Activated CD4-positive, alpha-beta T cell treated with anti-CD3 and anti-CD28 coated beads, Interleukin-2, amount 50 U/mL, for 4 hours (primary cell): ENCODE results near the gene APBA2.
"Not testable (repeated sequence)": the region's sequence is repeated elsewhere in the genome, so short reads cannot be mapped to it uniquely, and the experiment has no call there.

Experiments used
- DNase-seq, 2 experiments: peaks; one replicate each; pipeline ENCODE4 v3.0.0-alpha.2; 2020

APBA2 gene

GRCh38 chr15:28885630-28886430, at the start of gene APBA2:
Gene APBA2, plus strand, starts transcription at chr15:28885974. Its CDS starts 167,911 bp downstream, at chr15:29053885.
- peak; percentile 27 to 38 for DNase-seq

DNA sequence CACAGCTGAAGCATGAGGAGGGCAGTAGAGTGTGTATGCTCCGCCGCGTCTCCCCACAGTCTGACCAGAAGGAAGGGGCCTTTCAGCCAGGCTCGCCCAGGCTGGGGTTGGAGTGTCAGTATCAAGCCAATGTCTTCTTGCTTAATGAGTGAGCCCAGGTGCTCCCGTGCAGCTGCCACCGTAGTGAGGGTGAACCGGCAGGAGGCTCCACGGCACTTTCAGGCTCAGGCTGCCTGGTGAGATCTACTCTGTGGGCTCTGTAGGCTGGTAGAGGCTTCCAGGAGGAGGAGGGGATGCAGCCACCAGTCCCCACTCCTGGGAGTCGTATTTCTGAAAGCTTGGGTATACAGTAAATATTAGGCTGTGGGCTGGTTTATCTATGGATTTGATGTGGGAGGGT, 45.5 kb upstream of the APBA2 start:
- not testable (repeated sequence) for DNase-seq

DNA sequence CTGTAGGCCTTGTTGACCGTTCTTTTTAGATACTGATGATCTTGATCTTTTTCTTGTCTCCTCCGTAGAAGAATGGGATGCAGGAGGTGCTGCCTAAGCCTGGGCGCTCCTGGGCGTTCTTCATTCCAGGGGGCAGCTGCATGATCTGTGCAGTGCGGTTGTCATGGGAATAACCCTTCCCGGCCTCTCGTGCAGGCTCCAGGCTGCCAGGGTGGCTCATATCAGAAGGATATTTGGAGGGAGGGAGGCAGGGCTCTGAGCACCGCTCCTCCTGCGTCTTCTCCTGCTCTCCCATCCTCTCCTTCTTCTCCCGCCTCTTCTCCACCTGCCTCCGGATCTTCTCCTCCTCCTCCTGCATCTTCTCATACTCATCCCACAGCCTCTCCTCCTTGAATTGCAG, 43.6 kb upstream of the APBA2 start:
- DNase-seq: not testable (repeated sequence)

DNA sequence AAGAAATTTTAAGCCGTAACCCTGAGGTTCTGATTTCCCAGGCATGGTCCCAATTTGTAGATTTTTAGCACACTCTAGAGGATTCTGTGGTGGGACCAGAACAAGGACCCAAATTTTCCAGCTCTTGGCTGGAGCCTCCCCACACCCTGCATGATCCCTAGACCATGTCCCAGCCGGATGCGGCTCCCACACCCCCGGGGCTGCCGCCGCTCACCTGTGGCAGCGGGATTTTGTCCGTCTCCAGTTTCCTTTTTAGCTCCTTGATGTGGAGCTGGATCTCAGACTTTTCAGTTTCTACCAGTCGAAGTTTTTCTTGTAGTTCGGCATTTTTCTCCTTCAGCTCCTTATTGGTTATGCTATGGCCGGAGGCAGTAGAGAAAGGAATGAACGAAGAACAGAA, 42.3 kb upstream of the APBA2 start:
- DNase-seq: not testable (repeated sequence)

- DNase-seq: not testable (repeated sequence)
Observed at GRCh38 chr15:28844147-28844546, 41.6 kb upstream of the APBA2 start.

- DNase-seq: not testable (repeated sequence)
Observed at GRCh38 chr15:28847247-28847646, 38.5 kb upstream of the APBA2 start.

- DNase-seq: not testable (repeated sequence)
Observed at GRCh38 chr15:28847959-28848358, 37.8 kb upstream of the APBA2 start.

DNA sequence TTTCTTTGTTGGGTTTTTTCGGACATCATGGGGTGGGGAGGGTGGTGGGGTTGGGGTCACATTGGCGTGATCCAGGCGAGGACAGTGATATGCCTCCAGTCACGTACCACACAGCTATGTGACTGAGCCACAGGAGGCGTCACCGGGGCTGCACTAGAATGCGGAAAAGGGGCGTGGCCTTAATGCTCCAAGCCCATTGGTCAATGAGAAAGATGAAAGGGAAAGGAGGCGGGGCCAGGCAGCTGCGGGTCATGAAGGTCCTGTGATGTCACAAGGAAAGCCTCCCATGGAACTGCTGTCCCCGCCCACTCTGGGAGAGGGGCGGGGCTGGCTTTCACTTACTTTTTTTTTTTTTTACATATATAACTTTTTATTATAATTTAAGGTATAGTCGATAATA, 37.3 kb upstream of the APBA2 start, which contains the start of gene GOLGA6L7:
Gene GOLGA6L7 (minus strand): TSS at position 124 of the 400 bp plus-strand sequence. CDS start 95 bp downstream, at position 29.
- not testable (repeated sequence) for DNase-seq

DNA sequence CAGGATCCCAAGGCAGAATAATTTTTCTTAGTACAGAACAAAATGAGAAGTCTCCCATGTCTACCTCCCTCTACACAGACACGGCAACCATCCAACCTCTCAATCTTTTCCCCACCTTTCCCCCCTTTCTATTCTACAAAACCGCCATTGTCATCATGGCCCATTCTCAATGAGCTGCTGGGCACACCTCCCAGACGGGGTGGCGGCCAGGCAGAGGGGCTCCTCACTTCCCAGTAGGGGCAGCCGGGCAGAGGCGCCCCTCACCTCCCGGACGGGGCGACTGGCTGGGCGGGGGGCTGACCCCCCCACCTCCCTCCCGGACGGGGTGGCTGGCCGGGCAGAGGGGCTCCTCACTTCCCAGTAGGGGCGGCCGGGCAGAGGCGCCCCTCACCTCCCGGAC, 36.5 kb upstream of the APBA2 start:
- DNase-seq: not testable (repeated sequence)

DNA sequence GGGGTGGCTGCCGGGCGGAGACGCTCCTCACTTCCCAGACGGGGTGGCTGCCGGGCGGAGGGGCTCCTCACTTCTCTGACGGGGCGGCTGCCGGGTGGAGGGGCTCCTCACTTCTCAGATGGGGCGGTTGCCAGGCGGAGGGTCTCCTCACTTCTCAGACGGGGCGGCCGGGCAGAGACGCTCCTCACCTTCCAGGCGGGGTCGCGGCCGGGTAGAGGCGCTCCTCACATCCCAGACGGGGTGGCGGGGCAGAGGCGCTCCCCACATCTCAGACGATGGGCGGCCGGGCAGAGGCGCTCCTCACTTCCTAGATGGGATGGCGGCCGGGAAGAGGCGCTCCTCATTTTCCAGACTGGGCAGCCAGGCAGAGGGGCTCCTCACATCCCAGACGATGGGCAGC, 36.0 kb upstream of the APBA2 start:
- DNase-seq: not testable (repeated sequence)

- DNase-seq: not testable (repeated sequence)
Observed at GRCh38 chr15:28853654-28854053, 32.1 kb upstream of the APBA2 start.

- not testable (repeated sequence) for DNase-seq
Observed at GRCh38 chr15:28854578-28854977, 31.2 kb upstream of the APBA2 start.

GRCh38 chr15:28861031-28861534, 24.7 kb upstream of the APBA2 start:
- no peak for DNase-seq

DNA sequence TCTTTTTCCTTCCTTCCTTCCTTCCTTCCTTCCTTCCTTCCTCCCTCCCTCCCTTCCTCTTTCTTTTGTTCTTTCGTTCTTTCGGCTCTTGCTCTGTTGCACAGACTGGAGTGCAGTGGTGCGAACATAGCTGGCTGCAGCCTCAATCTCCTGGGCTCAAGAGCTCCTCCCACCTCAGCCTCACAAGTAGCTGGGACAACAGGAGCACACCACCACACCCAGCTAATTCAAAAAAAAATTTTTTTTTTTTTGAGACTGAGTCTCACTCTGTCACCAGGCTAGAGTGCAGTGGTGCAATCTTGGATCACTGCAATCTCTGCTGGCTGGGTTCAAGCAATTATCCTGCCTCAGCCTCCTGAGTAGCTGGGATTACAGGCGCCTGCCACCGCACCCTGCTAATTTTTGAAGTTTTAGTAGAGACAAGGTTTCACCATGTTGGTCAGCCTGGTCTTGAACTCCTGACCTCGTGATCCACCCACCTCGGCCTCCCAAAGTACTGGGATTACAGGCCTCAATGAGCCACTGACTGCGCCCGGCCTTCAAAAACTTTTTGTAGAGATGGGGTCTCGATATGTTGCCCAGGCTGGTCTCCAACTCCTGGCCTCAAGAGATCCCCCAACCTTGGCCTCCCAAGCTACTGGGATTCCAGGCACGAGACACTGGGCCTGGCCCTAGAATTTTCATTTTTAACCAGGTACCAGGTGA, 24.0 kb upstream of the APBA2 start:
- not testable (repeated sequence) for DNase-seq

- no peak for DNase-seq
Observed at GRCh38 chr15:28868744-28869345, 16.9 kb upstream of the APBA2 start.

DNA sequence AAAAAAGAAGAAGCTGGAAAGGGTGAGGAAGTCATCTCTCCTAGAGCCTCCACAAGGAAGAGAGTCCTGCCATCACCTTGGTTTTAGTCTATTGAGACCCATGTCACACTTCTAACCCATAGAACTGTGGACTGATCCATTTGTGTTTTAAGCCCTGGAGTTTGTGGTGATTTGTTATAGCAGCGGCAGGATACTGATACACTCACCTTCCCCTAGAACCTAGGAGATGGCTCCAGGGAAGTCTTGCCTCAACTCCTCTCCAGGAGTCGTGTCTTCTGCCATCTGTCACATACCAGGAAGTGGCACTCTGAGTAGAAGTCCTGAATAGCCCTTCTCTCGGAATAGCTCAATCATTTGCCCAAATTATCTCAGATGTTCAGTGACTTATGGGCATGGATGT, 14.6 kb upstream of the APBA2 start:
- DNase-seq: no peak

GRCh38 chr15:28873006-28873405, 12.8 kb upstream of the APBA2 start:
- no peak for DNase-seq

DNA sequence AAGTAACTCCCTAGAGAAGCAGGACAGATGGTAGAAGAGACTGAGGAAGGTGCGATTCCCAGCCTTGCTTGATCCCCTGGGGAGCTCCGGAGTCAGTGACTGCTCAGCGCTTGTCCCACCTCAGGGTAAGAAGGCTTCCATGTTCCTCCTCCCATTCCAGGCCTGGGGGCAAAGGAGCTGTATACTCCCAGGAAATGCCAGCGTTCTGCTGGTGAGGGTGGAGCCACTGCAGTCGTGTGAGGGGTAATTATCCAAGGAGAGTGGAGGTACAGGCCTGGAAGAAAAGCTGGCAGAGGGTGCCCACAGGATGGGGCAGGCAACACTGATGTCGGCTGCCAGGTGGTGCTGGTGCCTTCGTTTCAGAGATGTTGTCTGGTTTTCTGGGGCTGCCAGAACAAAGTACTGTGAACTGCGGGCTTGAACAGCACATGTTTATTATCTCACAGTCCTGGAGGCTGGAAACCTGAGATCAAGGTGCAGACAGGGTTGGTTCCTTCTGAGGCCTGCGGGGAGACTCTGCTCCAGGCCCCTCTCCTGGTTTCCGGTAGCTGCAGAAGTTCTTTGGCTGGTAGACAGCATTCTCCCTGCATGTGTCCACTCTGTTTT, 12.1 kb upstream of the APBA2 start:
- DNase-seq: peak in 1 of 2 experiments; percentile 18

DNA sequence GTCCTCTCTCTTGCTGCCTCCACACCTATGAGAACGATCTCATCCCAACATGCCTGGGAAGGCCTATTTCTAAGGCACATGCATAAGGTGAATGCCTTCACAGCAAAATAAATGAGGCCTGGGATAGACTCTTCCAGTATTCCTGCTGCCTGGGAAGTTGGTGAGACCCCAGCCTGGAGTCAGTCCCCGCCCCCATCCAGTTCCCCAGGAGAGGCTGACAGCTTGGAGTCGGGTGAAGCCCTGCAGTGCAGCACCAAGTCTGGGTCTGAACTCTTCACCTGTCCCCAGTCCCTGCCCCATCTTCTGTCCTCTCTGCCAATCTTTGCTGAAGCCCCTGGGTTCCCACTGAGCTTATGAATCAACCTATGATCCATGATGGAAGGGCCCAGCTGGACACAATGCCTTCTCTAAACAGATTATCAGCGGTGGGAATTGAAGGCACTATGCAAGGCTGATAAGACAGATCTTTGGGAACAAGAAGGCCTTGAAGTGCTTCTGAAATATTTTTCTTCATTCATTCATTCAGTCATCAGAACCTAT, 10.2 kb upstream of the APBA2 start:
- no peak for DNase-seq

GRCh38 chr15:28876131-28876844, 9.5 kb upstream of the APBA2 start:
- DNase-seq: no peak

- DNase-seq: no peak
Observed at GRCh38 chr15:28876845-28877185, 9.0 kb upstream of the APBA2 start.

- no peak for DNase-seq
Observed at GRCh38 chr15:28878209-28878608, 7.6 kb upstream of the APBA2 start.
